K562 treated with DMSO at 1 percent for 48 hours (cell line): ENCODE results near the gene FXR2. TPM values are rescaled to one million over a fixed set of nuclear protein-coding genes. Genes with fewer than 3 reads are reported as not detected.

Experiments
- total RNA-seq: library from RNA; unstranded; fragments of 300-600 nt; gene quantifications from 2 replicates; pipeline ENCODE4 v1.2.3, GENCODE V29; 2022; ENCODE audit warnings: low replicate concordance; ENCODE audit errors: extremely low read depth

Gene FXR2
- total RNA-seq, result not detected in 2 replicates

GRCh38 chr17:7614425-7615264, at the start of gene FXR2:
Gene FXR2, minus strand, starts transcription at chr17:7614897. Its CDS starts 365 bp downstream, at chr17:7614532.

GRCh38 chr17:7650509-7651096, 35.9 kb upstream of the FXR2 start, which contains the start of gene ATP1B2:
Gene ATP1B2, plus strand, starts transcription at chr17:7650926. Its CDS starts 593 bp downstream, at chr17:7651519.

GRCh38 chr17:7629939-7630571, 15.4 kb upstream of the FXR2 start, which contains the start of gene SHBG:
Gene SHBG, plus strand, starts transcription at chr17:7630135. Its CDS starts 38 bp downstream, at chr17:7630173.

GRCh38 chr17:7627250-7628121, 12.8 kb upstream of the FXR2 start, which contains the start of gene SAT2:
Gene SAT2, minus strand, starts transcription at chr17:7627821. Its CDS starts 186 bp downstream, at chr17:7627635.

GRCh38 chr17:7589891-7590691, 24.6 kb downstream of the FXR2 start, which contains the start of gene SOX15:
Gene SOX15, minus strand, starts transcription at chr17:7590094. Its CDS starts 418 bp downstream, at chr17:7589676.

GRCh38 chr17:7583253-7584109, 31.2 kb downstream of the FXR2 start, which contains the start of gene MPDU1:
Gene MPDU1, plus strand, starts transcription at chr17:7583852. Its CDS starts 11 bp downstream, at chr17:7583863.

GRCh38 chr17:7579001-7579833, 35.5 kb downstream of the FXR2 start, which contains the start of gene CD68:
Gene CD68, plus strand, starts transcription at chr17:7579638. Its CDS starts 40 bp downstream, at chr17:7579678.

GRCh38 chr17:7561589-7562207, 53.0 kb downstream of the FXR2 start, which contains the start of gene SENP3:
Gene SENP3, plus strand, starts transcription at chr17:7561919. Its CDS starts 1,158 bp downstream, at chr17:7563077.

GRCh38 chr17:7558544-7559319, 56.0 kb downstream of the FXR2 start, which contains the start of gene TNFSF13:
Gene TNFSF13, plus strand, starts transcription at chr17:7558750. Its CDS starts 290 bp downstream, at chr17:7559040.

GRCh38 chr17:7548585-7549400, 65.9 kb downstream of the FXR2 start, which contains the start of gene TNFSF12:
Gene TNFSF12, plus strand, starts transcription at chr17:7549058. Its CDS starts 96 bp downstream, at chr17:7549154.

Other genes with a start within 250 kb of the FXR2 start
- gene TNK1, start 233.8 kb downstream of the FXR2 start, total RNA-seq, result not detected in 2 replicates
- gene PLSCR3, start 220.4 kb downstream of the FXR2 start, total RNA-seq, result not detected in 2 replicates
- gene TMEM256, start 210.8 kb downstream of the FXR2 start, total RNA-seq, result not detected in 2 replicates
- gene NLGN2, start 207.1 kb downstream of the FXR2 start, total RNA-seq, result not detected in 2 replicates
- gene SPEM1, start 194.6 kb downstream of the FXR2 start, total RNA-seq, result not detected in 2 replicates
- gene SPEM2, start 189.3 kb downstream of the FXR2 start, total RNA-seq, result not detected in 2 replicates
- gene SPEM3, start 186.0 kb downstream of the FXR2 start, total RNA-seq, result not detected in 2 replicates
- not detected in 2 replicates for gene TMEM102, start 179.5 kb downstream of the FXR2 start, total RNA-seq
- gene FGF11, start 175.4 kb downstream of the FXR2 start, total RNA-seq, result not detected in 2 replicates
- gene CHRNB1, start 169.8 kb downstream of the FXR2 start, total RNA-seq, result not detected in 2 replicates
- not detected in 2 replicates for gene ZBTB4, start 135.3 kb downstream of the FXR2 start, total RNA-seq
- gene SLC35G6, start 133.5 kb downstream of the FXR2 start, total RNA-seq, result not detected in 2 replicates
- gene POLR2A, start 130.5 kb downstream of the FXR2 start, total RNA-seq, result 83.6 TPM in 1 of 2 replicates, not detected in the other
- not detected in 2 replicates for gene TNFSF12, start 65.8 kb downstream of the FXR2 start, total RNA-seq
- not detected in 2 replicates for gene TNFSF13, start 56.1 kb downstream of the FXR2 start, total RNA-seq
- not detected in 2 replicates for gene SENP3, start 53.0 kb downstream of the FXR2 start, total RNA-seq
- gene CD68, start 35.3 kb downstream of the FXR2 start, total RNA-seq, result not detected in 2 replicates
- not detected in 2 replicates for gene MPDU1, start 31.0 kb downstream of the FXR2 start, total RNA-seq
- not detected in 2 replicates for gene SOX15, start 24.8 kb downstream of the FXR2 start, total RNA-seq
- not detected in 2 replicates for gene SAT2, start 12.9 kb upstream of the FXR2 start, total RNA-seq
- not detected in 2 replicates for gene SHBG, start 15.2 kb upstream of the FXR2 start, total RNA-seq
- not detected in 2 replicates for gene ATP1B2, start 36.0 kb upstream of the FXR2 start, total RNA-seq
- gene TP53, start 72.6 kb upstream of the FXR2 start, total RNA-seq, result not detected in 2 replicates
- not detected in 2 replicates for gene WRAP53, start 73.6 kb upstream of the FXR2 start, total RNA-seq
- not detected in 2 replicates for gene EFNB3, start 90.3 kb upstream of the FXR2 start, total RNA-seq
- not detected in 2 replicates for gene DNAH2, start 102.8 kb upstream of the FXR2 start, total RNA-seq
- gene KDM6B, start 219.3 kb upstream of the FXR2 start, total RNA-seq, result not detected in 2 replicates
- gene TMEM88, start 240.2 kb upstream of the FXR2 start, total RNA-seq, result not detected in 2 replicates
- gene NAA38, start 242.7 kb upstream of the FXR2 start, total RNA-seq, result not detected in 2 replicates
- not detected in 2 replicates for gene CYB5D1, start 243.1 kb upstream of the FXR2 start, total RNA-seq